Skeletal muscle tissue (tissue), 4 donors: Measurements from ENCODE around the gene SUSD3. TPM values are rescaled to one million over a fixed set of nuclear protein-coding genes. Genes with fewer than 3 reads are reported as not detected.

Source experiments
- H3K27ac ChIP-seq: one replicate; pipeline ENCODE4 v1.7.0; 2013; ENCODE audit warnings: mild to moderate bottlenecking, low read depth, low read length, inconsistent platforms
- H3K27me3 ChIP-seq, 3 donors: one replicate each; pipeline ENCODE4 v1.7.0; 2013; ENCODE audit warnings: low read length in 3 of 3; ENCODE audit not compliant: control insufficient read depth in 3 of 3, insufficient read depth in 3 of 3
- H3K36me3 ChIP-seq, 3 donors: one replicate each; pipeline ENCODE4 v1.7.0; 2013; ENCODE audit warnings: low read length in 3 of 3; ENCODE audit not compliant: control insufficient read depth in 3 of 3, insufficient read depth in 3 of 3
- H3K4me1 ChIP-seq, 3 donors: one replicate each; pipeline ENCODE4 v1.7.0; 2013; ENCODE audit warnings: low read length in 3 of 3, mild to moderate bottlenecking in 3 of 3; ENCODE audit not compliant: control insufficient read depth in 3 of 3, insufficient read depth in 3 of 3
- H3K4me3 ChIP-seq, 3 donors: one replicate each; pipeline ENCODE4 v1.7.0; 2013; ENCODE audit warnings: low read length in 3 of 3
- H3K9ac ChIP-seq, 3 donors: one replicate each; pipeline ENCODE4 v1.7.0; 2013; ENCODE audit warnings: low read length in 3 of 3, mild to moderate bottlenecking in 3 of 3, moderate library complexity in 2 of 3, low read depth in 1 of 3
- H3K9me3 ChIP-seq, 3 donors: one replicate each; pipeline ENCODE4 v1.7.0; 2013; ENCODE audit warnings: low read length in 3 of 3; ENCODE audit not compliant: control insufficient read depth in 3 of 3
- total RNA-seq: library from RNA; depleted of rRNA; stranded (reverse); fragments of >200 nt; gene quantifications from one replicate; pipeline ENCODE4 v1.2.3, GENCODE V29; 2014
- donor health status: Osteomylitis.

Gene SUSD3
- total RNA-seq, 1 donor from 2014 or later, result 2.6 TPM

DNA sequence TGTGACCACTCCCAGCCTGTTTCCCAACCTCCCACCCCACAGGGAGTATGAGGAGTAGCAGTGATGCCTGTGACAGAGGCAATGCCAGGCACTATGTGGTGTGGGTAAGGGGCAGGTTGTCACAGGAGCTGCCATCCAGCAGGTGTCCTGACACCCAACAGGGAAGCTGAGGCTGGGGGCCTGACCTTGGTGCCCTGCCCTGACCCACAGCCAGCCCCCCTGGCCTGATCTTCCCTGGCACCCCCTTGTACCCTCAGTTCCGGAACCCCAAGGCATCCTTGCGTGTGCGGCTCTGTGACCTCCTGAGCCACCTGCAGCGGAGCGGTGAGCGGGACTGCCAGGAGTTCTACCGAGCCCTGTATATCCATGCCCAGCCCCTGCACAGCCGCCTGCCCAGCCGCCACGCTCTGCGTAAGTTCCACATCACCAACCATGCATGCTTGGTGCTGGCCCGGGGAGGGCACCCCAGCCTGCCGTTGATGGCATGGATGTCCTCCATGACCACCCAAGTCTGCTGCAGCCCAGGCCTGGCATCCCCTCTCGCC lies 51.9 kb downstream of the SUSD3 start:
- peaks cover 28 to 38% (median 29%) of the 10 kb centered on the region in 3 donors for H3K36me3 ChIP-seq
- H3K27ac ChIP-seq, result no peak overlapping the region
- no peak overlapping the region for H3K9ac ChIP-seq
- H3K4me1 ChIP-seq, result peaks cover 3 to 33% (median 8%) of the 10 kb centered on the region in 3 donors
- no peaks in the 10 kb centered on the region for H3K9me3 ChIP-seq
- no peaks in the 10 kb centered on the region for H3K27me3 ChIP-seq
- H3K4me3 ChIP-seq, result no peak overlapping the region

DNA sequence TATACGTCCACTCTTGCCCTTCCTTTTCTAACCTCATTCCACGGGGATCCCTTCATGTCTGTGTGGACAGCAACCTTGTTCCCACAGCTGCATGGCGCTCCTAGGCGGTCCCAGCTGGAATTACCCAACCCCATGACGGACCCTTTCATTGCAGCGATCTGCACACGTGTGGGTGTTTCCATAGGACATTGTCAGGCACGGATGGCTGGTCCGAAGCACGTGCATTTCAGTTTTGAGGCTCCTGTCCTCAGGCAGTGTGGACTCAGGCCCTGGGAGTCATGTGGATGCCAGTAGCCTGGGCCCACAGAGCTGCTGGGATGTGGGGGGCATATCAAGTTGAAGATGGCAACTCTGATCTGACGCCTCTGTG lies 52.5 kb downstream of the SUSD3 start:
- H3K9me3 ChIP-seq, result no peaks in the 10 kb centered on the region
- H3K27me3 ChIP-seq, result no peaks in the 10 kb centered on the region
- no peak overlapping the region for H3K9ac ChIP-seq
- peaks cover 28 to 38% (median 29%) of the 10 kb centered on the region in 3 donors for H3K36me3 ChIP-seq
- no peak overlapping the region for H3K4me3 ChIP-seq
- H3K4me1 ChIP-seq, result peaks cover 3 to 33% (median 8%) of the 10 kb centered on the region in 3 donors
- no peak overlapping the region for H3K27ac ChIP-seq

- no peak overlapping the region for H3K27ac ChIP-seq
- H3K9me3 ChIP-seq, result no peaks in the 10 kb centered on the region
- H3K9ac ChIP-seq, result no peak overlapping the region
- peaks cover 8 to 39% (median 14%) of the 10 kb centered on the region in 3 donors for H3K4me1 ChIP-seq
- no peaks in the 10 kb centered on the region for H3K27me3 ChIP-seq
- no peak overlapping the region for H3K4me3 ChIP-seq
- peaks cover 28 to 38% (median 29%) of the 10 kb centered on the region in 3 donors for H3K36me3 ChIP-seq
Observed at GRCh38 chr9:93111371-93112115, 53.0 kb downstream of the SUSD3 start.

DNA sequence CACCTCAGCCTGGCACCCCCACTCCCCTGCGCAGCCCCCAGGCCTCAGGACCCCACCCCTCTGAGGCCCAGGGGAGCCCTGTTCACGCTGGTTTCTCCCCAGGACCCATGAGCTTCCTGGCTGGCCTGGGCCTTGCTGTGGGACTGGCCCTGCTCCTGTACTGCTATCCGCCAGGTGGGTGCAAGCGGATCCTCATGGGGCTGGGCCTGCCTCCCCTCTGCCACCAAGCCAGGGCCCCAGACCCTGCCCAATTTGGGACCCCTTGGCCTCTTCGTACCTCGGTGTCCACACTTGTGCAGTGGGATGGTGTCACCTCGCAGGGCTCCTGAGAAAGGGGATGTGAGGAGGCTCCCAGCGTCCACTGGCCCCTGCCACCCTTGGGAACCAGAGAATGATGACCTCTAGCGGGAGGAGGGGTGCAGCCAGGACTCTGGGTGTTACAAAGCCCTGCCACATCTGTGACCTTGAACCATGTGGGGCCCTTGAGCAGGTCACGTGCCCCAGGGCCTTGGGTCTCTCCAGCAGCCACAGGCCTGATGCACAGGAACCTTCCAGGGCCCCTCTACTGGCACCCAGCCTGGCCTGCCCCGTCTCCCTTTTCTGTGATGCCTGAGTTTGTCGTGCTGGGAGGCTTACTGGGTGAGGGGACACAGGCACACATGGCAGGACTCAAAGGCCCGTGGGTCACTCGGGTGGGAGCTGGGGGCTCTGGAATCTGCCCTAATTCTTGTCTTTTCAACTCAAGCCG lies 53.8 kb downstream of the SUSD3 start:
- H3K9ac ChIP-seq, result no peak overlapping the region
- H3K9me3 ChIP-seq, result no peaks in the 10 kb centered on the region
- no peak overlapping the region for H3K4me3 ChIP-seq
- H3K4me1 ChIP-seq, result peaks cover 8 to 41% (median 15%) of the 10 kb centered on the region in 3 donors
- no peaks in the 10 kb centered on the region for H3K27me3 ChIP-seq
- peaks cover 28 to 38% (median 29%) of the 10 kb centered on the region in 3 donors for H3K36me3 ChIP-seq
- H3K27ac ChIP-seq, result no peak overlapping the region

- H3K36me3 ChIP-seq, result peaks cover 25 to 34% (median 28%) of the 10 kb centered on the region in 3 donors
- no peak overlapping the region for H3K9ac ChIP-seq
- H3K9me3 ChIP-seq, result no peaks in the 10 kb centered on the region
- H3K4me1 ChIP-seq, result peaks cover 8 to 36% (median 15%) of the 10 kb centered on the region in 3 donors
- H3K27ac ChIP-seq, result no peak overlapping the region
- H3K27me3 ChIP-seq, result no peaks in the 10 kb centered on the region
- no peak overlapping the region for H3K4me3 ChIP-seq
Observed at GRCh38 chr9:93112864-93113389, 54.4 kb downstream of the SUSD3 start.

- H3K36me3 ChIP-seq, result peaks cover 15 to 25% (median 21%) of the 10 kb centered on the region in 3 donors
- H3K27ac ChIP-seq, result no peak overlapping the region
- peaks cover 5 to 24% (median 11%) of the 10 kb centered on the region in 3 donors for H3K4me1 ChIP-seq
- H3K9me3 ChIP-seq, result no peaks in the 10 kb centered on the region
- no peak overlapping the region for H3K4me3 ChIP-seq
- H3K9ac ChIP-seq, result peak overlapping the region in 1 of 3 donors; percentile 8
- no peaks in the 10 kb centered on the region for H3K27me3 ChIP-seq
Observed at GRCh38 chr9:93114169-93114983, 55.9 kb downstream of the SUSD3 start.

DNA sequence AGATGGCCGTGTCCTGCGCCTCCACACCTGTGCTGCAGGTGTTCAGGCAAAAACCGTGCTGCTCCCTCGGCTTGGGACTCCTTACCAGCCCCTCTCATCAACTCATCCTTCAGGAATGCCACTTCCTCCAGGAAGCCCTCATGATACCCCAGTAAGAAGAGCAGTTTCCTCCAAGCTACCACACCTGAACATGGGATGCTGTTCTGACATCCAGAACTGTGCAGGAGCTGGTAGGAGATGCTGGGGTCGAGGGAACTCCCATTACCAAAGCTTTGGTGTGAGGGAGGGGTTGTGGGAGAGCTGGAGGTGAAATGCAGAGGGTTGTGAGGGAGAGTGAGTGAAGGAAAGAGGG lies 56.5 kb downstream of the SUSD3 start:
- H3K36me3 ChIP-seq, result peaks cover 15 to 25% (median 19%) of the 10 kb centered on the region in 3 donors
- H3K4me1 ChIP-seq, result peaks cover 9 to 27% (median 15%) of the 10 kb centered on the region in 3 donors
- H3K27me3 ChIP-seq, result no peaks in the 10 kb centered on the region
- no peaks in the 10 kb centered on the region for H3K9me3 ChIP-seq
- H3K4me3 ChIP-seq, result no peak overlapping the region
- H3K9ac ChIP-seq, result no peak overlapping the region
- no peak overlapping the region for H3K27ac ChIP-seq

- Histone ChIP-seq H3K27me3 (no peaks in the 10 kb centered on the region), H3K9ac (no peak overlapping the region), H3K4me3 (no peak overlapping the region), H3K4me1 (peaks cover 15 to 33% (median 22%) of the 10 kb centered on the region in 3 donors), H3K36me3 (peaks cover 10 to 20% (median 16%) of the 10 kb centered on the region in 3 donors), H3K9me3 (no peaks in the 10 kb centered on the region), H3K27ac (no peak overlapping the region)
Observed at GRCh38 chr9:93115486-93116071, 57.1 kb downstream of the SUSD3 start.
